Measurements from ENCODE around the gene TRIM39. TPM values are rescaled to one million over a fixed set of nuclear protein-coding genes. Genes with fewer than 3 reads are reported as not detected.
"Not testable (repeated sequence)": the region's sequence is repeated elsewhere in the genome, so short reads cannot be mapped to it uniquely, and the experiment has no call there.

The TRIM39 gene
- total RNA-seq = 10 to 100 TPM; 12.3 to 21.5 (median 14.9) TPM

DNA sequence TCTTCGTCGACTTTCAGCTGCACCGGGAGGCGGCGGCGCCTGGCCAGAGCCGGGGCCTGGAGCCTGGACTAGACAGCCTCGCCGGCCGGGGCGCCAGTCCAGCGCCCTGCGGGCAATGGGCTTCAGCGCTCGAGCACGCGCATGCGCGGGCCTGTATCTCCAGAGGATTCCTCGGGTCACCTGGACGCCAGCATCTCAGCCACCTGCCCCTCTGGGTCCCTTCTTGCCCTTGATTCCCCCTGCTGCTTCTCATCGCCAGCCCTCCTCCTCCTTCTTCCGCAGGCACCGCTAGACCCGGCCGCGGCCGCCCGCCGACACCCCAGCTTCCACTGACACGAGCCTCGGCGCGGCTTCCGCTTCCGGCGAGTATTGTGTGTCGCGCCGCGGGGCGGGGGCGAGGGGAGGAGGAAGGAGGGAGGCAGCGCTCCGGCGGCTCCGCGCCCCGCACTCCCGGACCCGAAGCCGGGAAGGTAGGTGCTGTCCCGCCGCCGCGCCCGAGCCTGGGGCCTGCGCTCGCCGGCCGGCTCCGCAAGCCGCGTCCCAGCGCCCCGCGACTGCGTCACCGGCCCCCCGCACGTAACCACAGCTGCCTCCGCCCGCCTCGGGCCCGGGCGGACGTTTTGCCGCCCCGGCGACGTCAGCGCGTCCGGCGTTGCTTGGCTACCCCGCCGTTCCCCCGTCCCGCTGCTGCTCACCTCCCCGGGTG lies at the start of gene TRIM39:
Gene TRIM39, plus strand, starts transcription at position 402 of the 706 bp plus-strand sequence. CDS start 2,391 bp downstream, outside the sequence.
- H3K27ac ChIP-seq = peak within 1 kb of the TSS; percentile 94 to 98 (median 96)
- ATAC-seq (peak; percentile 87 to 88), DNase-seq (peak; percentile 68 to 75)
- H3K36me3 ChIP-seq = peaks cover 0 to 31% of the 10 kb centered on the region in 2 donors
- intact Hi-C loops (cut with DNase I; ENCODE audit: low total_unique reads) = loop anchor here (2.0 to 5.0 kb wide), 3 partner anchors 18 to 259 kb away; partner anchors contain the start of genes PPP1R11, RPP21 and TRIM26
- H3K4me3 ChIP-seq = peak within 1 kb of the TSS; percentile 80 to 91 (median 88)
- H3K27me3 ChIP-seq = no peaks in the 10 kb centered on the region
- H3K9me3 ChIP-seq = no peaks in the 10 kb centered on the region
- in situ Hi-C loops (cut with MboI; ENCODE audit: low sequenced_read_pairs in 4 of 4) = loop anchor here in 2 of 4 donors (10.0 to 25.0 kb wide), 2 partner anchors 112 to 264 kb away; partner anchors contain the start of genes POLR1H (in 2 of the 2), PPP1R11 (in 2 of the 2) and TRIM26 (in 1 of the 2)
- peaks cover 25 to 32% of the 10 kb centered on the region in 2 donors for H3K4me1 ChIP-seq
- peak in 1 of 5 experiments; percentile 26 for TF ChIP-seq CTCF (IDR thresholded peaks at IDR 0.05 in 4 of 5, conservative IDR thresholded peaks at IDR 0.05 in 1 of 5)
- TF ChIP-seq POLR2A (IDR thresholded peaks at IDR 0.05) = peak; percentile 81 to 87

DNA sequence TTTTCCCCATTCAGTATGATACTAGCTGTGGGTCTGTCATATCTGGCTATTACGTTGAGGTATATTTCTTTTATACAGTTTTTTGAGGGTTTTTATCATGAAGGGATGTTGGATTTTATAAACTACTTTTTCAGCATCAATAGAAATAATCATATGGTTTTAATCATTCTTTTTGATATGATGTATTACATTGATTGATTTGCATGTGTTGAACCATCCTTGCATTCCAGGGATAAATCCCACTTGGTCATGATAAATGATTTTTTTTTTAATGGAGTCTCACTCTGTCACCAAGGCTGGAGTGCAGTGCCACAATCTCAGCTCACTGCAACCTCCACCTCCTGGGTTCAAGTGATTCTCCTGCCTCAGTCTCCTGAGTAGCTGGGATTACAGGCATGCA lies 45.7 kb upstream of the TRIM39 start:
- H3K36me3 ChIP-seq; DNase-seq; H3K4me1 ChIP-seq; in situ Hi-C loops (cut with MboI; ENCODE audit: low sequenced_read_pairs in 4 of 4); ATAC-seq; H3K27ac ChIP-seq; H3K4me3 ChIP-seq; intact Hi-C loops (cut with DNase I; ENCODE audit: low total_unique reads); H3K27me3 ChIP-seq: not testable (repeated sequence)
- H3K9me3 ChIP-seq = peaks cover 0 to 43% (median 4%) of the 10 kb centered on the region in 3 donors

GRCh38 chr6:30282522-30282921 lies 44.2 kb upstream of the TRIM39 start:
- Histone ChIP-seq H3K9me3 (peaks cover 0 to 43% (median 4%) of the 10 kb centered on the region in 3 donors), H3K27me3 (no peaks in the 10 kb centered on the region), H3K36me3 (no peaks in the 10 kb centered on the region), H3K4me1 (no peaks in the 10 kb centered on the region), H3K4me3 (no peak overlapping the region), H3K27ac (no peak overlapping the region)
- intact Hi-C loops (cut with DNase I; ENCODE audit: low total_unique reads) (no loop called here), in situ Hi-C loops (cut with MboI; ENCODE audit: low sequenced_read_pairs in 4 of 4) (no loop called here)
- TF ChIP-seq CTCF (IDR thresholded peaks at IDR 0.05 in 4 of 5, conservative IDR thresholded peaks at IDR 0.05 in 1 of 5) (no peak), POLR2A (IDR thresholded peaks at IDR 0.05) (no peak)
- ATAC-seq (no peak), DNase-seq (no peak)

- in situ Hi-C loops (cut with MboI; ENCODE audit: low sequenced_read_pairs in 4 of 4) = no loop called here
These were observed 43.0 kb upstream of the TRIM39 start for GRCh38 chr6:30283761-30284160.

More at GRCh38 chr6:30283761-30284160, 43.0 kb upstream of the TRIM39 start:
- intact Hi-C loops (cut with DNase I; ENCODE audit: low total_unique reads) = no loop called here
- H3K27me3 ChIP-seq = no peaks in the 10 kb centered on the region
- TF ChIP-seq CTCF (IDR thresholded peaks at IDR 0.05 in 4 of 5, conservative IDR thresholded peaks at IDR 0.05 in 1 of 5) (no peak), POLR2A (IDR thresholded peaks at IDR 0.05) (no peak)
- H3K9me3 ChIP-seq = peaks cover 0 to 43% (median 4%) of the 10 kb centered on the region in 3 donors
- H3K27ac ChIP-seq = no peak overlapping the region
- no peak for DNase-seq
- peaks cover 0 to 5% of the 10 kb centered on the region in 2 donors for H3K36me3 ChIP-seq
- H3K4me1 ChIP-seq = no peaks in the 10 kb centered on the region
- ATAC-seq = no peak
- peak overlapping the region in 1 of 4 donors; percentile 11 for H3K4me3 ChIP-seq
